ENCODE data around the gene APOBEC3A. TPM values are rescaled to one million over a fixed set of nuclear protein-coding genes. Genes with fewer than 3 reads are reported as not detected.

The APOBEC3A gene
- total and polyA plus RNA-seq, 2 of the 8 experiments (the other 6 are each of a cell fraction or from before 2014, with no cell fraction given) = not detected

- TF ChIP-seq RFX5 (IDR thresholded peaks at IDR 0.05; ENCODE audit: borderline replicate concordance, low read depth, low read length) = no peak
- TF ChIP-seq NRF1 (IDR thresholded peaks at IDR 0.05; ENCODE audit: low read depth, low read length) = no peak
- TF ChIP-seq CEBPB (IDR thresholded peaks at IDR 0.05; ENCODE audit: low read depth, low read length) = no peak
- no peak for TF ChIP-seq HDAC2 (IDR thresholded peaks at IDR 0.05; ENCODE audit: borderline replicate concordance in 1 of 2, low read depth in 2 of 2, low read length in 2 of 2)
- no peak for TF ChIP-seq ATF3 (IDR thresholded peaks at IDR 0.05; ENCODE audit: insufficient read depth, low read depth, low read length)
- TF ChIP-seq TAF7 (optimal IDR thresholded peaks at IDR 0.05; ENCODE audit: borderline replicate concordance, low read depth, low read length) = no peak
- no peak for TF ChIP-seq EZH2 (IDR thresholded peaks at IDR 0.05; ENCODE audit: low read depth, low read length, severe bottlenecking)
- no peak for TF ChIP-seq CHD1 (IDR thresholded peaks at IDR 0.05; ENCODE audit: low read depth, low read length)
Observed at GRCh38 chr22:38941488-38941987, 15.9 kb upstream of the APOBEC3A start (continued).
